ENCODE results near the gene KLHL3.
"Not testable (repeated sequence)": the region's sequence is repeated elsewhere in the genome, so short reads cannot be mapped to it uniquely, and the experiment has no call there.

The KLHL3 gene

DNA sequence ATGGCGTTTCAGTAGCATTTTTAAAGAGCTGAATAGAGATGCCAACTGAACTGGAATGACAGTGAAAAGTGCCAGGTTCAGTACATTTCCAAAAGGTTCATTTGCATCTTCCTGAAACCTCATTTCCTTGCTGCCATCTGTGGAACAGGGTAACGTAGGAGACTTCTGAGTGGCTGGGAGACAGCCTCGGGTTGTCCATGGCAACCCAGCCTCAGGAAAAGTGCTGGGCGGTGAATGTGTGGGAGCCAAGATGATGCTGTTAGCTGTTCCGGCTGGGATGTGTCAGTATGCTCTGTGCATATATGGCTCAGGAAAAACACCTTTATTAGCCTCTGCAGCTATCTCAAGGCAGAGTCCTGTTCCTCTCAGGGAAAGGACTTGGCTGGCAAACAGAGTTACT is 87.5 kb downstream of the KLHL3 start:
- TF ChIP-seq, protein P1, sequence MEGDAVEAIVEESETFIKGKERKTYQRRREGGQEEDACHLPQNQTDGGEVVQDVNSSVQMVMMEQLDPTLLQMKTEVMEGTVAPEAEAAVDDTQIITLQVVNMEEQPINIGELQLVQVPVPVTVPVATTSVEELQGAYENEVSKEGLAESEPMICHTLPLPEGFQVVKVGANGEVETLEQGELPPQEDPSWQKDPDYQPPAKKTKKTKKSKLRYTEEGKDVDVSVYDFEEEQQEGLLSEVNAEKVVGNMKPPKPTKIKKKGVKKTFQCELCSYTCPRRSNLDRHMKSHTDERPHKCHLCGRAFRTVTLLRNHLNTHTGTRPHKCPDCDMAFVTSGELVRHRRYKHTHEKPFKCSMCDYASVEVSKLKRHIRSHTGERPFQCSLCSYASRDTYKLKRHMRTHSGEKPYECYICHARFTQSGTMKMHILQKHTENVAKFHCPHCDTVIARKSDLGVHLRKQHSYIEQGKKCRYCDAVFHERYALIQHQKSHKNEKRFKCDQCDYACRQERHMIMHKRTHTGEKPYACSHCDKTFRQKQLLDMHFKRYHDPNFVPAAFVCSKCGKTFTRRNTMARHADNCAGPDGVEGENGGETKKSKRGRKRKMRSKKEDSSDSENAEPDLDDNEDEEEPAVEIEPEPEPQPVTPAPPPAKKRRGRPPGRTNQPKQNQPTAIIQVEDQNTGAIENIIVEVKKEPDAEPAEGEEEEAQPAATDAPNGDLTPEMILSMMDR (IDR thresholded peaks at IDR 0.05; ENCODE audit: low read depth, low read length, missing control alignments): no peak
- DNase-seq (ENCODE audit: low read depth): no peak

DNA sequence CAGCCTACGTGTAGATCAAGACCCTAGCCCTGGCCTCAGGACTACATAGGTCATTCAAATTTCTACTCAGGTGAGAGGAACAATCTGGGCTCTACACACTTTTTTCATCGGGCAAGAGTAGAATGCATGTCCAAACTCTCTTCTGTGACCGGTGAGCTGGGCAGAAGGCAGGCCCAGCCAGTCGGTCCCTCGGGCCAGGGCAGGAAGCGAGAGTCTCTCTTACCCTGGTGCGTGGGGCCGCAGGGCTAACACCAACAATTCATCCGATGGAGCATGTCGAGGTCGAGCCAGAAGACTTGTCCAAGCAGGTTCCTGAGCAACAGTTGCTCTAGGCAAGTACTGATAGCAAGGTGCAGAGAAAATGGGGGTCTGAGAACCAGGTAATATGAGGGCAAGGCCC is 88.5 kb downstream of the KLHL3 start:
- no peak for DNase-seq (ENCODE audit: low read depth)
- TF ChIP-seq, protein P1 (IDR thresholded peaks at IDR 0.05; ENCODE audit: low read depth, low read length, missing control alignments): no peak
- H3K4me3 ChIP-seq (ENCODE audit: low read depth, low read length): no peak overlapping the region

More for the DNA sequence above, 87.5 kb downstream of the KLHL3 start:
- H3K4me3 ChIP-seq (ENCODE audit: low read depth, low read length): no peak overlapping the region

DNA sequence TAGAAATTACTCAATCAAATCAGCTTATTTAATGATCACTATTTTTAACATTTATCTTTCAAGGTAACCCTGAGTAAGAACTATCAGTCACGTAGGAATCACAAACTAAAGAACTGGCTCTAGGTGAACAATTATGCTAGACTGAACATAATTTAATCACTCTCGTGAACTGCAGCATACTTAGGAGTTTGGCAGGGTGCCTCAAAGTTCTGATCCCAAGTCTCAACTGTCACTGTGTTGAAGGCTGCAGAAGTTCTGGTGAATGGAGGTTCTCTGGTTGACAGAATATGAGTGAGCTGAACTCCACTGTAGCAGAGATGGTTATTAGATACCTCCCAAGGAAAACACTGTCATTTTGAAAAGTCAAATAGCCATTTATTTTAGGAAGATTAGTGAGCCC is 89.1 kb downstream of the KLHL3 start:
- TF ChIP-seq, protein P1 (IDR thresholded peaks at IDR 0.05; ENCODE audit: low read depth, low read length, missing control alignments): no peak
- no peak overlapping the region for H3K4me3 ChIP-seq (ENCODE audit: low read depth, low read length)
- no peak for DNase-seq (ENCODE audit: low read depth)

DNA sequence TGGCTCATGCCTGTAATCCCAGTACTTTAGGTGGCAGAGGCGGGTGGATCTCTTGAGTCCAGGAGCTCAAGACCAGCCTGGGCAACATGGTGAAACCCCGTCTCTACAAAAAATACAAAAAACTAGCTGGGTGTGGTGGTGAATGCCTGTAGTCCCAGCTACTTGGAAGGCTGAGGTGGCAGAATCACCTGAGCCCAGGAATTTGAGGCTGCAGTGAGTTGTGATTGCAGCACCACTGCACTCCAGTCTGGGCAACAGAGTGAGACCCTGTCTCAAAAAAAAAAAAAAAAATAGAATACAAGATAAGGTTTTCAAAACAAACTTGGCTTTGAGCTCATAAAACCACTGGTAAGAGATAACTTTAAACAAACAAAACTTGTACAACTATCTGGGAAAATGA is 92.8 kb downstream of the KLHL3 start:
- not testable (repeated sequence) for DNase-seq (ENCODE audit: low read depth)

DNA sequence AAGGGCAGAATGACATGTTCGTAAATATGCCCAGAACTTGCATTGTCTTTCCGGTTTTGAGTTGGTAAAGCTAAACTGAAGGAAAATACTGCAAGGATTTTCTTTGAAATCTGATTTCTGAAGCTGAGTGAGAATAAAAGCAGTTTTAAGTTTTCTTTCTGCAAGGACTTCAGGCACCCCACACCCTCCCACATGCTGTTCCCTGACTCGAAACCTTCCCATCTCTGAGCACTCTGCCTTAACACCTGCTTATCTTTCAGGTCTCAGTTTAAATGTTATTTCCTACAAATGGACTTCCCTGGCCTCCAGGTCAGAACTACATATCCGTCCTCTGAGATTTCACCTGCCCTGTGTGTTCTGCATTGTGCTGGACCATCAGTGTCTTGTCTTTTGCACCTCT is 93.8 kb downstream of the KLHL3 start:
- no peak overlapping the region for H3K4me3 ChIP-seq (ENCODE audit: low read depth, low read length)
- no peak for DNase-seq (ENCODE audit: low read depth)
- TF ChIP-seq, protein P1 (IDR thresholded peaks at IDR 0.05; ENCODE audit: low read depth, low read length, missing control alignments): no peak

More for the DNA sequence above, 92.8 kb downstream of the KLHL3 start:
- not testable (repeated sequence) for H3K4me3 ChIP-seq (ENCODE audit: low read depth, low read length)

DNA sequence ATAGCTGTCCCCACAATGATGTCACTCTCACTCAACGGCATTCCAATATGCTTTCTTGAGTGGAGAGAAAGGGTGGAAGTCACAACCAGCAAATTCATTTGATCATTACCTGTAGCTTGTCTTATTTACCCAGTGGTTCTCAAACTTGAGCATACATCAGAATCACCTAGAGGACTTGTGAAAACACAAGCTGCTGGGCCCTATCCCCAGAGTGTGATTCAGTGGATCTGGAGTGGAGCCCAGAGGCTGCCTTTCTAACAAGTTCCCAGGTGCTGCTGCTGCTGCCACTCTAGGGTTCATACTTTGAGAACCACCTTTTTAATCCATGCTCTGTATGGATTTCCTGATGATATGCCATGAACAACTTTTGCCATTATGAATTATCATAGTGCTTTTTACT is 94.7 kb downstream of the KLHL3 start:
- H3K4me3 ChIP-seq (ENCODE audit: low read depth, low read length): no peak overlapping the region
- no peak for DNase-seq (ENCODE audit: low read depth)
- TF ChIP-seq, protein P1 (IDR thresholded peaks at IDR 0.05; ENCODE audit: low read depth, low read length, missing control alignments): no peak

DNA sequence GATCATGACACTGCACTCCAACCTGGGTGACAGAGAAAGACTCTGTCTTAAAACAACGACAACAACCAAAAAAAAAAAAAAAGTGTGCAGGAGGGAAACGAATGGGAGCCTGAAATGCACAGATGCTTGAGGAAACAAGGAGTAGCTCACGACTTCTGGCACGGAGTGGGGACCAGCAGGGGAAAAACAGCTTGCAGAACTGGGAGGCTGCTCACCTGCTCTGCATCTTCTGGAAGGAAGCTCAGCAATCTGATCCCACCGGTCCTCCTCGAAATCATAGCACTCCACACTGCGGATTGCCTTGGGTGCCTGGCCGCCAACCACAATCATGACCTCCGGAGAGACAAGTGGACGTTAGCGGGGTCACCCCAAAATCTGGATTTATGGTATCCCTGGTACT is 96.2 kb downstream of the KLHL3 start:
- no peak overlapping the region for H3K4me3 ChIP-seq (ENCODE audit: low read depth, low read length)
- TF ChIP-seq, protein P1 (IDR thresholded peaks at IDR 0.05; ENCODE audit: low read depth, low read length, missing control alignments): no peak
- no peak for DNase-seq (ENCODE audit: low read depth)

DNA sequence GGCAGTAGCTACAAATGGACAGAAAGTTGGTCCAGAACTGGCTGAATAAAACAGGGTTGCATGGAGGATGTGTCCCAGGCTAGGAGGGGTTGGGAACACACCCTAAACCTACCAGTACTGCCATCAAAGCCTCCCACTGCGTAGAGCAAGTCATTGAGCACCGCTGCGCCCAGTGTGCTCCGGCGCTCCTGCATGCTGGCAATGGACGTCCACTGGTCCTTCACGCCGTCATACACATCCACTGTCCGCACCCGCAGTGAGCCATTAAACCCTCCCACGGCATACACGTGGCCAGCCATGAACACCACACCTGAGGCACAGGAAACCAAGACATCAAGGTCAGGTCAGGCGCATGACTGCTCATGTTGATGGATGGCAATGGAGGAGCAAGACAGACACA is 97.0 kb downstream of the KLHL3 start:
- no peak overlapping the region for H3K4me3 ChIP-seq (ENCODE audit: low read depth, low read length)
- TF ChIP-seq, protein P1 (IDR thresholded peaks at IDR 0.05; ENCODE audit: low read depth, low read length, missing control alignments): no peak
- no peak for DNase-seq (ENCODE audit: low read depth)

Measured in GM12864 (cell line).